ENCODE measurements around the gene ST7L. TPM values are rescaled to one million over a fixed set of nuclear protein-coding genes. Genes with fewer than 3 reads are reported as not detected.
A peak's percentile ranks its signal among the peaks of the same experiment; 100 is the strongest.

The ST7L gene
- total RNA-seq, 1 donor: 18.5 TPM

GRCh38 chr1:112504661-112505399 is 114.1 kb downstream of the ST7L start:
- DNase-seq (ENCODE audit: insufficient read length, low spot score, missing footprints): peak; percentile 85
- H3K9me3 ChIP-seq (ENCODE audit: low read depth, low read length): no peaks in the 10 kb centered on the region
- TF ChIP-seq, protein P1, sequence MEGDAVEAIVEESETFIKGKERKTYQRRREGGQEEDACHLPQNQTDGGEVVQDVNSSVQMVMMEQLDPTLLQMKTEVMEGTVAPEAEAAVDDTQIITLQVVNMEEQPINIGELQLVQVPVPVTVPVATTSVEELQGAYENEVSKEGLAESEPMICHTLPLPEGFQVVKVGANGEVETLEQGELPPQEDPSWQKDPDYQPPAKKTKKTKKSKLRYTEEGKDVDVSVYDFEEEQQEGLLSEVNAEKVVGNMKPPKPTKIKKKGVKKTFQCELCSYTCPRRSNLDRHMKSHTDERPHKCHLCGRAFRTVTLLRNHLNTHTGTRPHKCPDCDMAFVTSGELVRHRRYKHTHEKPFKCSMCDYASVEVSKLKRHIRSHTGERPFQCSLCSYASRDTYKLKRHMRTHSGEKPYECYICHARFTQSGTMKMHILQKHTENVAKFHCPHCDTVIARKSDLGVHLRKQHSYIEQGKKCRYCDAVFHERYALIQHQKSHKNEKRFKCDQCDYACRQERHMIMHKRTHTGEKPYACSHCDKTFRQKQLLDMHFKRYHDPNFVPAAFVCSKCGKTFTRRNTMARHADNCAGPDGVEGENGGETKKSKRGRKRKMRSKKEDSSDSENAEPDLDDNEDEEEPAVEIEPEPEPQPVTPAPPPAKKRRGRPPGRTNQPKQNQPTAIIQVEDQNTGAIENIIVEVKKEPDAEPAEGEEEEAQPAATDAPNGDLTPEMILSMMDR (IDR thresholded peaks at IDR 0.05; ENCODE audit: extremely low read depth, low read depth, low read length): no peak
- no peaks in the 10 kb centered on the region for H4K20me1 ChIP-seq (ENCODE audit: insufficient read depth, low read length)
- peaks cover 27% of the 10 kb centered on the region for H3K4me1 ChIP-seq (ENCODE audit: insufficient read depth, low read length)
- H3K36me3 ChIP-seq (ENCODE audit: insufficient read depth, low read length): no peaks in the 10 kb centered on the region
- H2AFZ ChIP-seq (ENCODE audit: low read length): no peak overlapping the region
- H3K4me3 ChIP-seq (ENCODE audit: insufficient read depth, low read length): no peak overlapping the region
- no peaks in the 10 kb centered on the region for H3K79me2 ChIP-seq (ENCODE audit: insufficient read depth, low read length)
- peaks cover 9% of the 10 kb centered on the region for H3K27me3 ChIP-seq (ENCODE audit: insufficient read depth, low read length)
- H3K4me2 ChIP-seq (ENCODE audit: insufficient read depth, low read length): no peak overlapping the region
- no peak overlapping the region for H3K27ac ChIP-seq (ENCODE audit: low read depth, low read length)

GRCh38 chr1:112504001-112504660 is 114.8 kb downstream of the ST7L start:
- H3K79me2 ChIP-seq (ENCODE audit: insufficient read depth, low read length): no peaks in the 10 kb centered on the region

GRCh38 chr1:112502826-112503225 is 116.1 kb downstream of the ST7L start:
- no peaks in the 10 kb centered on the region for H4K20me1 ChIP-seq (ENCODE audit: insufficient read depth, low read length)
- TF ChIP-seq, protein P1 (IDR thresholded peaks at IDR 0.05; ENCODE audit: extremely low read depth, low read depth, low read length): no peak
- no peaks in the 10 kb centered on the region for H3K27me3 ChIP-seq (ENCODE audit: insufficient read depth, low read length)
- no peak overlapping the region for H3K4me3 ChIP-seq (ENCODE audit: insufficient read depth, low read length)
- H3K27ac ChIP-seq (ENCODE audit: low read depth, low read length): no peak overlapping the region
- peak; percentile 80 for DNase-seq (ENCODE audit: insufficient read length, low spot score, missing footprints)
- no peaks in the 10 kb centered on the region for H3K36me3 ChIP-seq (ENCODE audit: insufficient read depth, low read length)
- no peaks in the 10 kb centered on the region for H3K79me2 ChIP-seq (ENCODE audit: insufficient read depth, low read length)
- H3K4me2 ChIP-seq (ENCODE audit: insufficient read depth, low read length): peak overlapping the region; percentile 70
- peaks cover 19% of the 10 kb centered on the region for H3K4me1 ChIP-seq (ENCODE audit: insufficient read depth, low read length)
- H2AFZ ChIP-seq (ENCODE audit: low read length): no peak overlapping the region
- no peaks in the 10 kb centered on the region for H3K9me3 ChIP-seq (ENCODE audit: low read depth, low read length)

More at GRCh38 chr1:112504001-112504660, 114.8 kb downstream of the ST7L start:
- Histone ChIP-seq H3K27me3 (ENCODE audit: insufficient read depth, low read length) (peaks cover 3% of the 10 kb centered on the region), H3K36me3 (ENCODE audit: insufficient read depth, low read length) (no peaks in the 10 kb centered on the region), H3K4me3 (ENCODE audit: insufficient read depth, low read length) (no peak overlapping the region), H3K4me1 (ENCODE audit: insufficient read depth, low read length) (peaks cover 27% of the 10 kb centered on the region), H3K27ac (ENCODE audit: low read depth, low read length) (no peak overlapping the region), H4K20me1 (ENCODE audit: insufficient read depth, low read length) (no peaks in the 10 kb centered on the region), H3K9me3 (ENCODE audit: low read depth, low read length) (no peaks in the 10 kb centered on the region), H2AFZ (ENCODE audit: low read length) (no peak overlapping the region), H3K4me2 (ENCODE audit: insufficient read depth, low read length) (no peak overlapping the region)
- DNase-seq (ENCODE audit: insufficient read length, low spot score, missing footprints): no peak
- TF ChIP-seq, protein P1 (IDR thresholded peaks at IDR 0.05; ENCODE audit: extremely low read depth, low read depth, low read length): no peak

Measured in osteoblast (primary cell).